ENCODE data around the gene PCDHGC3.

Gene PCDHGC3

GRCh38 chr5:141519605-141520565, 44.1 kb downstream of the PCDHGC3 start:
- Histone ChIP-seq H3K27me3 (ENCODE audit: low read depth, low read length) (no peaks in the 10 kb centered on the region), H3K9me3 (ENCODE audit: insufficient read depth, low read length) (no peaks in the 10 kb centered on the region), H3K4me3 (ENCODE audit: low read length) (no peak overlapping the region), H2AFZ (ENCODE audit: low read depth, low read length) (no peak overlapping the region), H3K36me3 (replicated peaks; ENCODE audit: low read depth, low read length) (peaks cover 7% of the 10 kb centered on the region), H3K4me2 (ENCODE audit: low read length) (no peak overlapping the region), H3K27ac (ENCODE audit: low read length) (no peak overlapping the region), H3K9ac (ENCODE audit: low read length) (no peak overlapping the region), H3K79me2 (ENCODE audit: low read length) (no peaks in the 10 kb centered on the region), H4K20me1 (ENCODE audit: insufficient read depth, low read length) (no peaks in the 10 kb centered on the region), H3K4me1 (ENCODE audit: low read length) (no peaks in the 10 kb centered on the region)
- no peak for TF ChIP-seq EZH2phosphoT487 (IDR thresholded peaks at IDR 0.05; ENCODE audit: low read depth)
- no peak for TF ChIP-seq CTCF (IDR thresholded peaks at IDR 0.05; ENCODE audit: low read depth, low read length)

DNA sequence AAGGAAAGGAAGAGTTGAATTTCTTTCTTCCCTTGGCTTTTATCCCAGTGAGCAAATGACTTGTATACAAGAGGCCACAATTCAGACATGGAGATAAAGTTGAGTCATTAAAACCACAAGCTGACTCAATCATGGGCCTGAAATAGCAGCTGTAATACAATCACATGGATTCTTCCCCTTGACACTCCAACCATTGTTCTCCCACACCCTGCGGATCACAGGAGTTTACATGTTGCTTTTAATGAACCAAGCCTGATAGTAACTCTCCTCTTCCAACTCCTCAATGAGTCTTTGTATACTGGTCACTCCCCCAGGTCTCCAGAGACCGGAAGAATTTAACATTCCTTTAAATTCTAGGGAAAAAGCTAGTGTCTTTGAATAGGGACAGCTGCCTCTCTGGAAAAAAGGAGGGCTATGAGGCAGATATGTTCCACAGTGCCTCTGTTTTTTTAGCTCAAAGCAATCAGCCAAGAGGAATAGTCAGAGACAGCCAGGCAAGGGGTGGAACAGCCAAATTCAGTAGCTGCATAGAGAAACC, 45.5 kb downstream of the PCDHGC3 start:
- H3K79me2 ChIP-seq (ENCODE audit: low read length), result no peaks in the 10 kb centered on the region
- no peak overlapping the region for H3K27ac ChIP-seq (ENCODE audit: low read length)
- no peak overlapping the region for H2AFZ ChIP-seq (ENCODE audit: low read depth, low read length)
- H3K9ac ChIP-seq (ENCODE audit: low read length), result no peak overlapping the region
- no peaks in the 10 kb centered on the region for H3K4me1 ChIP-seq (ENCODE audit: low read length)
- H3K9me3 ChIP-seq (ENCODE audit: insufficient read depth, low read length), result no peaks in the 10 kb centered on the region
- no peak overlapping the region for H3K4me2 ChIP-seq (ENCODE audit: low read length)
- H4K20me1 ChIP-seq (ENCODE audit: insufficient read depth, low read length), result no peaks in the 10 kb centered on the region
- H3K4me3 ChIP-seq (ENCODE audit: low read length), result no peak overlapping the region
- TF ChIP-seq EZH2phosphoT487 (IDR thresholded peaks at IDR 0.05; ENCODE audit: low read depth) (no peak), CTCF (IDR thresholded peaks at IDR 0.05; ENCODE audit: low read depth, low read length) (no peak)
- peaks cover 7% of the 10 kb centered on the region for H3K36me3 ChIP-seq (replicated peaks; ENCODE audit: low read depth, low read length)
- no peaks in the 10 kb centered on the region for H3K27me3 ChIP-seq (ENCODE audit: low read depth, low read length)

- no peak overlapping the region for H3K27ac ChIP-seq (ENCODE audit: low read length)
- no peak overlapping the region for H3K9ac ChIP-seq (ENCODE audit: low read length)
- peaks cover 7% of the 10 kb centered on the region for H3K36me3 ChIP-seq (replicated peaks; ENCODE audit: low read depth, low read length)
Measured at GRCh38 chr5:141522301-141522700, 46.5 kb downstream of the PCDHGC3 start.

More at GRCh38 chr5:141522301-141522700, 46.5 kb downstream of the PCDHGC3 start:
- Histone ChIP-seq H2AFZ (ENCODE audit: low read depth, low read length) (no peak overlapping the region), H4K20me1 (ENCODE audit: insufficient read depth, low read length) (no peaks in the 10 kb centered on the region), H3K27me3 (ENCODE audit: low read depth, low read length) (no peaks in the 10 kb centered on the region), H3K9me3 (ENCODE audit: insufficient read depth, low read length) (no peaks in the 10 kb centered on the region), H3K79me2 (ENCODE audit: low read length) (no peaks in the 10 kb centered on the region), H3K4me3 (ENCODE audit: low read length) (no peak overlapping the region), H3K4me1 (ENCODE audit: low read length) (no peaks in the 10 kb centered on the region), H3K4me2 (ENCODE audit: low read length) (no peak overlapping the region)
- no peak for TF ChIP-seq EZH2phosphoT487 (IDR thresholded peaks at IDR 0.05; ENCODE audit: low read depth)
- no peak for TF ChIP-seq CTCF (IDR thresholded peaks at IDR 0.05; ENCODE audit: low read depth, low read length)
